ENCODE results near the gene NFATC2. TPM values are rescaled to one million over a fixed set of nuclear protein-coding genes. Genes with fewer than 3 reads are reported as not detected.

The NFATC2 gene
- total RNA-seq, 1 donor from 2014 or later, result 87.5 TPM

DNA sequence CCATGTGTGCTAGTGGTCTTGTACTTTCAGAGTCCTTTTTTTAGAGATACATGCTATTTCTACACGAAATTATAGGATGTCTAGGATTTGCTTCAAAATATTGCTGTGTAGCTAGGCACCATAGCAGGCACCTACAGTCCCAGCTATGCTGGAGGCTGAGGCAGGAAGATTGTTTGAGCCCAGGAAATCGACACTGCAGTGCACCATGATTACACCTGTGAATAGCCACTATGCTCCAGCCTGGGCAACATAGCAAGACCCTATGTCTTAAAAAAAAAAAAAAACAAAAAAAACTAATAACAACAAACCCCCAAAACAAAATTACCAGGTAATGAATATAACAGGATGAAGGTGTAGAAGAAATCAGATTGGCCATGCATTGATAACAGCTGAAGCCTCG lies 121.7 kb downstream of the NFATC2 start:
- intact Hi-C loops (cut with micrococcal nuclease), result no loop called here

DNA sequence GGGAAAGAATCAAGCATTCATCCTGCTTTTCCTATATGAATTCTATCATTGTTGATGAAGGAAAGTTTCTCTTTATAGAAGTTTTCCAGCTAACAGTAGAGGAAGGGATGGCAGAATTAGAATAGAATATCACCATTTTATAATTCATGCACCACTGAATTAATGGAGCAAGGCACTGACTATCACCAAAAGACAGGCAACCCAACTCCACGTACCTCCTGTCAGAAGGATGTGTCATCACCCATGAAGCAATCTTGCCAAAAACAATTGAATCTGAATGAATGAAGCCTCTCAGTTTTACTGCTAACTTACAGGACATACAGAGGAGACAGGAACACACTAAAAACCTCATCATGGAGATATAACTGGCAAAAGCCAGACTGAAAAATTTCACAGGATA lies 122.4 kb downstream of the NFATC2 start:
- intact Hi-C loops (cut with micrococcal nuclease), result no loop called here

GRCh38 chr20:51419646-51420045 lies 122.9 kb downstream of the NFATC2 start:
- intact Hi-C loops (cut with micrococcal nuclease), result no loop called here

DNA sequence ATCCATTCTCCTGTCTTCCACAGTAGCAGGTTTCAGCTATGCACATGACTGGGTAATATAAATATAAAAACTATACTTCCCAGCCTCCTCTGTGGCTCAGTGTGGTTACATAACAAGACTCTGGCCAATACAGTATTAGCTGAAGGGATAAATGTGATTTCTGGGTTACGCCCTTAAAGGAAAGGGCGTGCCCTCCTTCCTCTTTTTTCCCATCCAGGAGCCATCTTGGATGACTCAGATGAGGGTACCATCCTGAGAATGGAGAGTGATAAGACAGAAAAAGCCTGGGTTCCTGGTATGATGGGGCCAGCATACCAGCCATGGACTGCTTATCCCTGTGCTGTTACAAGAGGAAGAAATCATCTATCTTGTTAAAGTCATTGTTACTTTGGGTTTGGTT lies 123.3 kb downstream of the NFATC2 start:
- intact Hi-C loops (cut with micrococcal nuclease), result no loop called here

GRCh38 chr20:51418137-51418529 lies 124.4 kb downstream of the NFATC2 start:
- intact Hi-C loops (cut with micrococcal nuclease), result no loop called here

DNA sequence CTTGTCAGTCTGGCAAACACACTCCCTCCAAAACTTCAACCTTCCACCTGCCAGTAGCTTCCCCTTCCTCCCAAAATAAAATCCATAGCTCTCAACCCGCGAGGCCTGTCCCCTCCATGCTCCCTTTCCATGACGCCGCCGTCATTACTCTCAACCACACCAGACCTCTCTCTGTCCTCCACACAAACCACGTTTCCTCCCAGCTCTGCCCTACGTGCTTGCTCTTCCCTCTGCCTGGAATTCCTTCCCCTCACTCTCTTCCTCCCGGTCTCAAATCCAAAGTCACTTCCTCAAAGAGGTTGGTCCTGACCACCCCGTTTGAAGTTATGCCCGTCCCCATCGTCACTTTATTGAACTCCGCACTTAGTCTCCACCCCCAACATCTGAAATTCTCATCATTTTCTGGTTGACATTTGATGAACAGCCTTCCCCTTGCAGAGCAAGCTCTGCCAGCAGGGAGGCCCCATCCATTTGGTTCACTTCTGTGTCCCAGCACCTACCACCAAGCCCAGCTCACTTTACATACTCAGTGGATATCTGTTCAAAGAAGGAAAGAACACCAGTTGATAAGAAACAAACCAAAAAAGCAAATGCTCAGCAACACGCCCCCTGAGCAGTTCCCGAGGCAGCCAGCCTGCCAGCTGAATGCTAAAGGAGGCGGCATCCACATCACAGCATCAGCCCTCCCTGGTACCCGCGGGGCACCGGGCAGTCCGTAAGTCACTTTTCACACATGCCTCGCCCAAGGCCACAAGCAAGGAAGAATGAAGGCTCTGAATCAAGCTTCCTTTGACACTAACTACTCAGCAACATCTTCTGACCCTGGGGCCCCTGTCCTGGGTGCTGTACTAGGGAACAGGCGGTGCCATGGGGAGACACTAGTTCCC lies 125.0 kb downstream of the NFATC2 start:
- intact Hi-C loops (cut with micrococcal nuclease), result no loop called here

DNA sequence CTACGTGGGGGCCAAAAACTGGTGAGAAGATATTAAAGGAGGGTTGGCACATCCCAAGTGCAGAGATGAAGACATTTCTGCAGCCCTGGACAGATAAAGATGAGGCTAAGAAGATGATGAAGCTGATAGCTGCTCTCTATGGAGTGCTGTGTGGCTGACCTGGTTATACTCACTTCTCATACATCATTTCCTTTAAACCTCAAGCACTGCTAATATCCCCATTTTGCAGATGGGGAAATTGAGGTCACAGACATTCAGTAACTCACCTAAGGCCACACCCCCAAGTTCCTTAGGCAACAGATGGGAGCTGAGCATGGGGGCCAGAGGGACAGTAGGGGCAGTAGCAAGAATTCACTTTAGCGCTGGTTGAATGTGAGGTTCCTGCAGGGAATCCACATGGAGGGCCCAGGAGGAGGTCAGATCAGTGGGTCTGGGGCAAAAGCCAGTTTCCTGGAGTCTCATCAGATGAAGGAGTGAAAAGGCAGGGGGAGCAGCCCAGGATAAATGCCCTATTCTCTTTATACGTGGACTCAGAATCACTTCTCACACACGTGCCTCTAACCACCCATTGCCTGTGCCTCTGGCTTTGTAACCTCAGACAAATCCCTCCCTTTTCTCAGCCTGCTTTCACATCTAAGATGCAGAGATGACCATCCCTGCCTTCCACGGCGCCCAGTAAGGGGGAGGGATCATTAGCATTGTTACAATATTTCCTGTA lies 125.8 kb downstream of the NFATC2 start:
- intact Hi-C loops (cut with micrococcal nuclease), result no loop called here

DNA sequence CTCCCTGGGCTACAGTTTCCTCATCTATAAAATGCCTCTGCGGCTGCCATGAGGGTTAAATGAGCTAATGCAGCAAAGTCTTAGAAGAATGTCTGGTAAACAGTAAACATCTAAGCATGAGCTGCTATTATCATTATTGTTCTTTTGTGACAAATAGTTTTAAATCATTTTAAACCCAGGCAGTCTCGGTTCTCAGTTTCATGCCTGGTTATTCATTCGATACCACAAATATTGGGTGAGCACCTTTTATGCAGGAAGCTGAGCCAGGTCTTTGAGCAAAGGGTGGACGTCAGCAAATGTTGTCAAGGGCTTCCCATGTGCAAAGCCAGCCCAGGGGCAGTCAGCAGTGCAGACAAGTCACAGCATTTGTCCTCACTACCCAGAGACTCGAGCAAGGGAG lies 128.7 kb downstream of the NFATC2 start:
- intact Hi-C loops (cut with micrococcal nuclease), result loop anchor here (1.0 kb wide), 1 partner anchor 9 kb away; no protein-coding TSS in a partner anchor

DNA sequence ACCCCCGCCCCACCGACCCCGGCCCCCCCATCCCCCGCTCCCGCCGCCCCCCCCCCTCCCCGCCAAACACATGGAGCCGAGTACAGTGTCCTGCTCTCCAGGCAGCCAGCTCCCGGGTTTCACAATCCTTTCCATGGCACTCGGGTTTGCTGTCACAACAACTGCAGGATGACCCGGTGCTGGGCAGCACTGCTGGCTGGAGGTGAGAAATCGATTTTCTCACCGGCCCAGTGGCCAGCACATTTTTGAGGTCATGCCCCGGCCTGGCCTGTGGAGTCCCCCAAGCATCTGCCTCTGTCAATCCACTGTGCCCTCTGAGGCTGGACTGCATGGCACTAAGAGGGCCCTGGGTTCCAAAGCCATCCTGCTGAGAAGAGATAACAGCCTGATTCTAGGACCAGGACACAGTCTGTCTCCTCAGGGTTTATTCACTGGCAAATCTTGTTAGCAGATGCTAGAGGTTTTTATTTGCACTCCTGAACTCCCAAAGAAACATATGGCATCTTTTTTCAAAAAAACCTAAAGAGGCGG lies 129.5 kb downstream of the NFATC2 start:
- intact Hi-C loops (cut with micrococcal nuclease), result no loop called here

DNA sequence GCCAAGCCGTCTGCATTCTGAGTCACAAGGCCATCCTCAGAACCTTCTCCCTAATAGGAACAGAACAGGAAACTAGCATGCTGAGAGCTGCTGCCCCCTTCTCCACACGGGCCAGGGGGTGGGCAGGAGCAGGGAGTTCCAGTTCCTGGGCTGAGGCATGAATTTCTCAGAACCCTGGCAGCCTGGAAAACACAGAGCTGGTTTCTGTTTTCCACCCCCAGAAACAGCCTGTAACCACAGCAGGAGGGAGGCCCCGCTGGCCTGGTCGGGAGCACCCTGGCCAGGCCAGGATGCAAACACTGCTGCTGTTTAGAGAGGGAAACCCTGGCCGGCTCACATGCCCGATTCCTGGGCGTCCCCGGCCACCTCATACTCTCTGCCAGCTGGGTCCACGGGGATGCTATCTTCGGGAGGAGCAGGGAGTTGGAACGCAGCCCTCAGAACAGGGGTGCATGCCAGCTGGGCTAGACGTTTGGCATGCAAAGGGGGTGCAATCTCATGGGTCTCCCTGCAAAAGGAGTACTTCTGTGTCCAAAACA lies 130.1 kb downstream of the NFATC2 start:
- intact Hi-C loops (cut with micrococcal nuclease), result no loop called here

DNA sequence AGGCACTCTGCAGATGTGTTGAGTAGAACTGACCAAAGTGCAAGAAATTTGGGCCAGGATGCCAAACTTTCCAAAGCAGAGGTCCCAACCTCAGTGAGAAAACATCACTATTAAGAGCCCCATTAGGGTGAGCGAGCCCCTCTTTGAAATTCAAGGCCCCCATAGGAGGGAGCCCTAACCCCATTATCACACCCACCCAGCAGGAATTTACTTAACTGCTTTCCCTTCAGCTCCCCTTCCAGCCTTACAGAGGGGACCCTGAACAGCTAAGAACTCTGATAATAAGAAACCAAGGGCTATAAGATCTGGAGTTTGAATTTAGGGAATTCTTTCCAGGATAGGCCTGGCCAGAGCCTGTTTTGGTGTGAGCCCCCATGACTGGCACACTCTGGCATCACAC lies 130.6 kb downstream of the NFATC2 start:
- intact Hi-C loops (cut with micrococcal nuclease), result no loop called here

GRCh38 chr20:51410586-51411325 lies 131.8 kb downstream of the NFATC2 start:
- intact Hi-C loops (cut with micrococcal nuclease), result no loop called here

DNA sequence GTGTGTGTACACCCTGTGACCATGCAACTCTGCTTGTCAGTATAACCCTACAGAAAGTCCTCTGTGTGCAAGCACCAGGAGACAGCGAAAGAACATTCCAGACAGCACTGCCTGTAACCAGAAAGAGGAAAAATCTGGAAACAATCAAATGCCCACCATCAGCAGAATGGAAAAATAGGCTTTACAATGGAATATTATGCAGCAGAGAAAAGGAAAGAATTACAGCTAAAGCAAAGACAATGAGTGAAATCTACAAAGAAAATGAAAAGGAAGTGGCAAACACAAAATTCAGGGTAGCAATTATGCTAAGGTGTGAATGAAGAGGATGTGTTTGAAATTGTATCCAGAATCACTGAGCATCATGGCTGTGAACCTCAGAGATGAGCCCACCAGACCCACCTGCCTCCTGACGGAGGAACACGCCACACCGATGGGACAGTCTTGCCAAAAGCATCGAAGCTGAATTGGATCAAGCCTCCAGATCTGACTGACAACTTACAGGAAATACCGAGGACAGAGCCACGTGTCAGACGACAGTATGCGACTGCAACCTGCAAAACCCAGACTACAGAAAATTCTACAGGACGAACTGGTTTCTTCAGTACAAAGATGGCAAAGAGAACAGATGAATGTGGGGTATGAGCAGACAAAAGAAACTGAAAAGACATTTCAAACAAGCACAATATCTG lies 133.2 kb downstream of the NFATC2 start:
- intact Hi-C loops (cut with micrococcal nuclease), result loop anchor here (10.0 kb wide), 2 partner anchors 615 to 1295 kb away; partner anchors contain the start of genes BCAS4 and UBE2V1

- intact Hi-C loops (cut with micrococcal nuclease), result loop anchor here (1.0 to 10.0 kb wide), 9 partner anchors 18 to 1290 kb away; partner anchors contain the start of genes BCAS4 and UBE2V1
Measured at GRCh38 chr20:51404297-51405060, 138.0 kb downstream of the NFATC2 start.

- intact Hi-C loops (cut with micrococcal nuclease), result loop anchor here (1.0 to 10.0 kb wide), 9 partner anchors 17 to 1289 kb away; partner anchors contain the start of genes BCAS4 and UBE2V1
Measured at GRCh38 chr20:51403466-51404220, 138.9 kb downstream of the NFATC2 start.

DNA sequence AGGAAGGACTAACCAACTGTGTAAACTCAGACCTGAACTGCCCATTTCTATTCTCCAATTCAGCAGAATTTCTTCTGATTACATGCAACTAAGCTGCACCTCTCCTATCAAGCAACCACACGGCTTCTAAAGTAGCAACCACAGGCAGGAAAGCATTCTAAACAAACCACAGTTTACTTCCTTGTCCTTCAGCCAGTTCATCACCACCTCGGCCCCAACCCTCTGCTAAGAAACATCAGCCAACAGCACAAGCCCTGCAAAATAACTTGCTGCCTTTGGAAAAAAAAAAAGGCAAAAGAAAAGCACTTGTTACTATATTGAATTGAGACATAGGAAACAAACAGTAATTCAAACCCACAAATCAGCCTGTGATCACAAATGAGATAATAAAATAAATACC lies 140.3 kb downstream of the NFATC2 start:
- intact Hi-C loops (cut with micrococcal nuclease), result loop anchor here (5.0 to 10.0 kb wide), 4 partner anchors 607 to 1287 kb away; partner anchors contain the start of genes BCAS4 and UBE2V1

DNA sequence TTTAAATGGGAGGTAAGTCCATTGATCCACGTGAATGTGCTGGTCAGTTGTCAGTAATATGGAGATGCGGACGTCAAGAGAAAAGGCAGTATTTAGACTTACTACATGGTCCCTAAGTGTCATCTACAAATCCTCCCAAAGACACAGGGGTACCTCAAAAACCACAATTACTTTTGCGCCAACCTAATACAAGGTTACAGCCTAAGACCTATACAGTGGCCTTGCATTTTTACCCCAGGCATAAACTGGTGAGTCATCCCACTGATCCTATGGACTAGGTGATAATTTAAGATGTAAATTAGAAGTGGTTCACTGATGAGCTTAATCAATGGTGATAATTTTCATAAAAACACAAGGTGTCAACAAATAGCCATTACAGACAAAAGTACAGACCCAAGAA lies 141.0 kb downstream of the NFATC2 start:
- intact Hi-C loops (cut with micrococcal nuclease), result loop anchor here (2.0 to 10.0 kb wide), 5 partner anchors 127 to 1287 kb away; partner anchors contain the start of genes BCAS4 and UBE2V1

Measured in T-helper 1 cell treated with Interleukin-12 subunit alpha and Interleukin-12 subunit beta and Interleukin-4 antibody, amounts not matched to agents 30 ng/mL and 1 ng/mL, for 36 hours (primary cell).